HUES48 (cell line): Measurements from ENCODE around the gene PINK1.
"Not testable (repeated sequence)": the region's sequence is repeated elsewhere in the genome, so short reads cannot be mapped to it uniquely, and the experiment has no call there.

ENCODE experiments used
- H3K27ac ChIP-seq: one replicate; pipeline ENCODE4 v1.7.0; 2013; ENCODE audit warnings: low read depth, low read length, inconsistent platforms
- H3K27me3 ChIP-seq: 2 replicates; pipeline ENCODE4 v1.6.1; 2013; ENCODE audit warnings: mild to moderate bottlenecking, low read length; ENCODE audit not compliant: control insufficient read depth, insufficient read depth
- H3K36me3 ChIP-seq: 2 replicates; pipeline ENCODE4 v1.6.1; 2013; ENCODE audit warnings: low read length; ENCODE audit not compliant: control insufficient read depth, insufficient read depth
- H3K4me1 ChIP-seq: 2 replicates; pipeline ENCODE4 v1.6.1; 2013; ENCODE audit warnings: mild to moderate bottlenecking, low read length; ENCODE audit not compliant: control insufficient read depth, insufficient read depth
- H3K4me3 ChIP-seq: 2 replicates; pipeline ENCODE4 v1.5.1; 2013; ENCODE audit warnings: mild to moderate bottlenecking, low read depth, low read length
- H3K9ac ChIP-seq: 2 replicates; pipeline ENCODE4 v1.6.1; 2013; ENCODE audit warnings: mild to moderate bottlenecking, low read depth, low read length, moderate library complexity
- H3K9me3 ChIP-seq: 2 replicates; pipeline ENCODE4 v1.6.1; 2013; ENCODE audit warnings: low read length; ENCODE audit not compliant: control insufficient read depth, insufficient read depth

PINK1 gene

GRCh38 chr1:20597650-20598049 is 35.6 kb upstream of the PINK1 start:
- Histone ChIP-seq H3K36me3 (no peaks in the 10 kb centered on the region), H3K4me1 (no peaks in the 10 kb centered on the region), H3K9ac (no peak overlapping the region), H3K27ac (no peak overlapping the region), H3K4me3 (no peak overlapping the region), H3K27me3 (no peaks in the 10 kb centered on the region), H3K9me3 (no peaks in the 10 kb centered on the region)

- no peak overlapping the region for H3K27ac ChIP-seq
- no peaks in the 10 kb centered on the region for H3K4me1 ChIP-seq
- 0 out of 2 replicates have a peak, but pooled peaks cover 2% of the 10 kb centered on the region for H3K9me3 ChIP-seq
- H3K27me3 ChIP-seq = no peaks in the 10 kb centered on the region
- H3K9ac ChIP-seq = no peak overlapping the region
- H3K4me3 ChIP-seq = no peak overlapping the region
- no peaks in the 10 kb centered on the region for H3K36me3 ChIP-seq
Observed at GRCh38 chr1:20600156-20600555, 33.1 kb upstream of the PINK1 start.

DNA sequence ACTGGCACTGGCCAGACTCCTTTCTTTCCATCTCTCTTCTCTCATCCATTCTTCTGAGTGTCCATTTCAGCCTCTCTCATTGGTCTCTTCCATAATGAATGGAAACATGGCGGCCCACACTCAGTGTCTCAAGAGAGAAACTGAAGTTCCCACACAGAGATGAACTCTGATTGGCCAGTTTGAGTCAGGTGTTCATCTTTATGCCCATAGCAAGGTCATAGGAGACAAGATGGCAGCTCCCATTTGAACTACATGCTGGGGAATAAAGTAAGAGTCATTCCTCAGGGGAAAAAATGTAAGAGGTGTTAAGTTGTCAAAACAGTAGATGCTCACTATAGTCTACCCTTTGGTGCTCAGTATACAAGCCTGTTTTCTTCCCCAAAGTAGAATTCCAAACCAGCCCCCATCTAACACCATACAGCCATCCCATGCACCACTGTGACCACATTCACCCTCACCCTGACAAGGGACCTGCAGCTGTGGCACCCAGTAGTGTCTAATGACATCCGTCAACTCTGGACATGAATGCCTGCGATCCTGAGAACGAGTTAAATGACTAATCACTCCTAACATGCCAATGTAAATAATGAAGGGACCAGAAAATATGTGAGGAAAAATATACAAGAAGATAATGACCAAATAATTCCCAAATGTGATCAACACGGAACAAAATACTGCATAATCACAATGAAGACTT is 32.0 kb upstream of the PINK1 start:
- Histone ChIP-seq H3K27me3 (no peaks in the 10 kb centered on the region), H3K9me3 (0 out of 2 replicates have a peak, but pooled peaks cover 2% of the 10 kb centered on the region), H3K27ac (no peak overlapping the region), H3K4me1 (no peaks in the 10 kb centered on the region), H3K36me3 (no peaks in the 10 kb centered on the region), H3K4me3 (no peak overlapping the region), H3K9ac (no peak overlapping the region)

- Histone ChIP-seq H3K9me3 (0 out of 2 replicates have a peak, but pooled peaks cover 2% of the 10 kb centered on the region), H3K36me3 (no peaks in the 10 kb centered on the region), H3K4me1 (no peaks in the 10 kb centered on the region), H3K4me3 (no peak overlapping the region), H3K9ac (no peak overlapping the region), H3K27ac (no peak overlapping the region), H3K27me3 (no peaks in the 10 kb centered on the region)
Observed at GRCh38 chr1:20602851-20603450, 30.3 kb upstream of the PINK1 start.

DNA sequence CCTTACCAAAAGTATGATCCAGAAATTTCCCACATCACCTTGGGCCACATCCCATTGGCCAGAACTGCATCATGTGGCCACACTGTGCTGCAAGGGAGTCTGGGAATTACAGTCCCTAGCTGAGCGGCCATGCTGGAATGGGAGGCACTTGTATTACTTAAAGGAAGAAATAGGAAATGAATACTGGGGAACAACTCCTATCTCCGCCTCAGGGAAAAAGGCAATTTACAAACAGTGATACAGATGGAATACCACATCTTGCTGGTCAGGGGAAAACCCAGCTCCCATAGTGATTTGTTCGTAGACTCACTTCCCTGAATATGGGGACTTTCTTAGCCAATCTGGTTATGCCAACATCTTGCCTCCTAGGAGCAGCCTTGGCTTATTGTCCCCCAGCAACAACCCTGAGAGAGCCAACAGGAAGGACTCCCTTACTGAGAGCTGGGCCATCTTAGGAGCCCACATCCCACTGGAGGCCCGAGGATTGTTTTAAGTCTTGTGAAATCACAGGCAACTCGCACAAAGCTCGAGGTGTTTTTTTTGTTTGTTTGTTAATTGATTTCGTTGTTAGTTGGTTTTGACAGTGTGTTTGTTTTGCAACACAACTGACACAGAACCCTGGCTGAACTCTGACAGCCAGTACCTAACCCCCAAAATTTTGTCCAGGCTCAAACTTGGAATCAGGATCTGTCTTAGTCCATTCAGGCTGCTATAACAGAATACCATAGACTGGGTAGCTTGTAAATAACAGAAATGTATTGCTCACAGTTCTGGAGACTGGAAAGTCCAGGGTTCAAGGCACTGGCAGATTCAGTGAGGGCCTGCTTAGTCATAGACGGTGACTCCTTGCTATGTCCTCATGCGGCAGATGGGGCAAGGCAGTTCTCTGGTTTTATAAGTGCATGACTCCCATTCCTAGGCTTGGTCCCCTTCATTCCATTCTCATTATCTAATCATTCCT is 29.5 kb upstream of the PINK1 start:
- H3K36me3 ChIP-seq = no peaks in the 10 kb centered on the region
- no peak overlapping the region for H3K4me3 ChIP-seq
- no peaks in the 10 kb centered on the region for H3K4me1 ChIP-seq
- 0 out of 2 replicates have a peak, but pooled peaks cover 2% of the 10 kb centered on the region for H3K9me3 ChIP-seq
- no peak overlapping the region for H3K27ac ChIP-seq
- H3K9ac ChIP-seq = no peak overlapping the region
- H3K27me3 ChIP-seq = no peaks in the 10 kb centered on the region

DNA sequence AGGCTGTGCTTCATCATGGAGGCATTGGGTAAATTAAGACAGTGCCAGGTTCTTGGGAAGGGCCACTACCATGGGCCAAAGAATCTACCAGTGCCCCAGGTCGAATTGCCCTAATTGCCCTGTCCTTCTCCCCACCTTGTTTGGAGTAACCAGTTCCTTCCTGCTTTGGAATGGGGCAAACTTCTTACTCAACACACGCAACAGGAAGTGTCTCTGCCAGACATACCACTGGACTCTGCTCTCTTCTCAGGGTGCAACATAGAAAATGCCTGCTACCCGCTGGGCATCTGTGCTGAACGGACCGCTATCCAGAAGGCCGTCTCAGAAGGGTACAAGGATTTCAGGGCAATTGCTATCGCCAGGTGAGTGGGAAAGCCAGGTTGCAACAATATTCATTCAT is 28.6 kb upstream of the PINK1 start:
- Histone ChIP-seq H3K4me3 (no peak overlapping the region), H3K4me1 (peaks cover 3% of the 10 kb centered on the region; the same call in 1 of the 2 replicates), H3K9me3 (0 out of 2 replicates have a peak, but pooled peaks cover 2% of the 10 kb centered on the region), H3K27ac (no peak overlapping the region), H3K27me3 (no peaks in the 10 kb centered on the region), H3K9ac (no peak overlapping the region), H3K36me3 (no peaks in the 10 kb centered on the region)

GRCh38 chr1:20606801-20607570 is 26.3 kb upstream of the PINK1 start:
- not testable (repeated sequence) for H3K4me3 ChIP-seq, H3K27me3 ChIP-seq, H3K9me3 ChIP-seq, H3K9ac ChIP-seq, H3K4me1 ChIP-seq, H3K27ac ChIP-seq, H3K36me3 ChIP-seq

GRCh38 chr1:20609541-20609940 is 23.7 kb upstream of the PINK1 start:
- no peaks in the 10 kb centered on the region for H3K27me3 ChIP-seq

GRCh38 chr1:20610970-20611369 is 22.3 kb upstream of the PINK1 start:
- Histone ChIP-seq H3K27ac (no peak overlapping the region), H3K36me3 (no peaks in the 10 kb centered on the region), H3K4me1 (peaks cover 11% of the 10 kb centered on the region; the same call in 1 of the 2 replicates), H3K9ac (no peak overlapping the region), H3K27me3 (no peaks in the 10 kb centered on the region), H3K4me3 (no peak overlapping the region), H3K9me3 (no peaks in the 10 kb centered on the region)

More at GRCh38 chr1:20609541-20609940, 23.7 kb upstream of the PINK1 start:
- Histone ChIP-seq H3K4me3 (no peak overlapping the region), H3K4me1 (peaks cover 11% of the 10 kb centered on the region; the same call in 1 of the 2 replicates), H3K9me3 (no peaks in the 10 kb centered on the region), H3K27ac (no peak overlapping the region), H3K36me3 (no peaks in the 10 kb centered on the region), H3K9ac (no peak overlapping the region)

DNA sequence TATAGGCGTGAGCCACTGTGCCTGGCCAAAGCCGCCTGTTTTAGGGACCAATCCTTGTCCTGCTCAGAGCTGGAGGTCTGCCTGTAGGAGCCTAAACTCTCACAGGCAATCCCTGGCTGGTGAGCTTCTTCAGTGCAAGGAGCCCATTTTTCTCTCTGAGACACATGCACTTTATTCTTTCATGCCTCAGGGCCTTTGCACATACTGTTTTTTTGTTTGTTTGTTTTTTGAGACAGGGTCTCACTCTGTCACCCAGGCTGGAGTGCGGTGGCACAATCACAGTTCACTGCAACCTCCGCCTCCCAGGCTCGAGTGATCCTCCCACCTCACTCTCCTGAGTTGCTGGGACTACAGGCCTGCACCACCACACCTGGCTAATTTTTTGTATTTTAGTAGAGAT is 21.6 kb upstream of the PINK1 start:
- H3K9me3 ChIP-seq = no peaks in the 10 kb centered on the region
- no peaks in the 10 kb centered on the region for H3K27me3 ChIP-seq
- no peak overlapping the region for H3K4me3 ChIP-seq
- no peaks in the 10 kb centered on the region for H3K36me3 ChIP-seq
- no peak overlapping the region for H3K9ac ChIP-seq
- no peak overlapping the region for H3K27ac ChIP-seq
- peaks cover 11% of the 10 kb centered on the region; the same call in 1 of the 2 replicates for H3K4me1 ChIP-seq
